HG02610 (cell line): Measurements from ENCODE around the gene FDXACB1.
A peak's percentile ranks its signal among the peaks of the same experiment; 100 is the strongest.
"Not testable (repeated sequence)": the region's sequence is repeated elsewhere in the genome, so short reads cannot be mapped to it uniquely, and the experiment has no call there.

Experiments used
- ATAC-seq: cut with Tn5 transposase; IDR thresholded peaks from one replicate; pipeline ENCODE4 v1.9.1; 2021; ENCODE audit warnings: mild to moderate bottlenecking, moderate library complexity; ENCODE audit not compliant: unreplicated experiment

The FDXACB1 gene

DNA sequence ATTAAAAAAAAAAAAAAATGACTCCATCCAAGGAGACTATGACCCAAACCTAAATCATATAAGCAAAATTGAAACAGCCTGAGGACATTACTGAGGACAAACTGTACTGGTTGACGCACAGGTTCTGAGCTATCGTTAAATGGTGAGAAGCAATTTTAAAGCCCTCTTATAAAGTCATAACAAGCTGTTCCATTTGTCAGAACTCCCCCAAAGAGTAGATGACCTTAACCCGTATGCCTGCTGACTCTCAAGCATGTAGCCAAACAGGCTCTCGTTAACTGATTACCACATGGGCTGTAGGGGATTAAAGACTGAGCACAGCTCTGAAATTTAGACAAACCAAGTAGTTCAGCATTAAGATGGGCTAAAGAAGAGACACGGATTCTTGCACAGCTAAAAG, 30.4 kb upstream of the FDXACB1 start:
- no peak for ATAC-seq

DNA sequence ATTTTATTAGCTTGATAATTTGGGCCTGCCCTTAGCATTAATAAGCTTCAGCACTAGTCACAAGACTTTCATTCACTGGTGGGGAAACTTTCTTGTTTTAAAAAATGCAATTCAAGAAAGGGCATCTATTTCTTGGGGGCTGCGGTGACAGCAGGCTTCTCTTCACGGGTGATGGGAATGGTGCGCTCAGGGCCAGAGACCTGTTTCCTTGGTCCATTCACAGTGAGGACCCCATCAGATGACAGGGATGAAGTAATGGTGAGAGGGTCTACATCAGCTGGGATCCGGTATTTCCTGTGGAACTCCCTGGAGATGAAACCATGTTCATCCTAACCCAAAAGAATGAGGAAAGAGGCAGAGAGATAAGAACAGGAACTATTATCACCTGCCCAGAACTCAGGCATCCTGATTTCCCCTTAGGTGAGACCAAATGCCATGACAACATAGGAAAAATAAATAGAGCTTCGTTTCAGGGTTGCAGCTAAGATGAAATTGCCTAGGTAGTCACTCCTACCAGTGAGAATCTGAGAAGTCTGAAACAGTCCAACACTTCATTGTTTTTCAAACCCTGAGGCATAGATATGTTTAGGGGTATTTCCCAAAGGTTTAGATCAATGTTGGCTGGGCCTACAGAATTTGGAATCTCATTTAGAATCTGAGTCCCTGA, 29.8 kb upstream of the FDXACB1 start:
- ATAC-seq = no peak

GRCh38 chr11:111906680-111907079, 27.7 kb upstream of the FDXACB1 start:
- ATAC-seq = no peak

DNA sequence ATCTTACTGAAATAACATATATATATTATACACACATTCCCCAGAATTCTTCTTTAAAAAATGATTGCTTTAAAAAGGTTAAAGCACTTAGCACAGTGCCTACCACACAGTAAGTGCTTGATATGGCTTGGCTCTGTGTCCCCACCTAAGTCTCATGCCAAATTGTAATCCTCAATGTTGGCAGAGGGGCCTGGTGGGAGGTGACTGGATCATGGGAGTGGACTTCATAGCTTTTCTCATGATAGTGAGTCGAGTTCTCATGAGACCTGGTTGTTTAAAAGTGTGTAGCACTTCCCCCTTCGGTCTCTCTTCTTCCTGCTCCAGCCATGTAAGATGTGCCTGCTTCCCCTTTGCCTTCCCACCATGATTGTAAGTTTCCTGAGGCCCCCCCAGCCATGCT, 26.4 kb upstream of the FDXACB1 start:
- ATAC-seq = no peak

- no peak for ATAC-seq
These were observed 7.9 kb upstream of the FDXACB1 start for GRCh38 chr11:111886844-111887243.

DNA sequence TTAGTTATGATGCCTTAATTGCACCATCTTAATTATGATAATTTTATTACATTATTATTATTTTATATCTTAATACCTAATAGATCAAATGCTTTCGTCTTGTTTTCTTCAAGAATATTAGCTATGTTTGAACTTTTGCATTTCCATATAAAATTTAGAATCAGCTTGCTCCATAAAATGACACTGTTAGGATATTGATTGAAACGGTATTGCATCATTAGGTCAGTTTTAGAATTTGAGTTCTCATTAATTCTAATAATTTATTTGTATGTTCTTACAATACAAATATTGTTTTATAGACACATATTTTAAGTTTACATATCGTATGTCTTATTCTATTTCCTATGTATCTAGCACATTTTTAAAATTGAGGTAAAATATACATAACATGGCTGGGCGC, 7.1 kb upstream of the FDXACB1 start:
- ATAC-seq = no peak

DNA sequence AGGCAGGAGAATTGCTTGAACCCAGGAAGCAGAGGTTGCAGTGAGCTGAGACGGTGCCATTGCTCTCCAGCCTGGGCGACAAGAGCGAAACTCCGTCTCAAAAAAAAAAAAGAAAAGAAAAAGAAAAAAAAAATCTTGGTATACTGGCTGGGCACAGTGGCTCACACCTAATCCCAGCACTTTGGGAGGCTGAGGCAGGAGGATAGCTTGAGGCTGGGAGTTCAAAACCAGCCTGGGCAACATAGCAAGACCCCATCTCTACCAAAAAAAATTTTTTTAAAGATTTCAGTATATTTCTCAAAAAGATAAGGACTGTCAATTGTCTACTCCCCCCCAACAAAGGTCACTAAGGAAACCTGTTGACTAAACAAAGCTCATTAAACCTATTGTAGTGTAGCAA, 6.1 kb upstream of the FDXACB1 start:
- not testable (repeated sequence) for ATAC-seq

GRCh38 chr11:111882202-111882601, 3.2 kb upstream of the FDXACB1 start:
- no peak for ATAC-seq

DNA sequence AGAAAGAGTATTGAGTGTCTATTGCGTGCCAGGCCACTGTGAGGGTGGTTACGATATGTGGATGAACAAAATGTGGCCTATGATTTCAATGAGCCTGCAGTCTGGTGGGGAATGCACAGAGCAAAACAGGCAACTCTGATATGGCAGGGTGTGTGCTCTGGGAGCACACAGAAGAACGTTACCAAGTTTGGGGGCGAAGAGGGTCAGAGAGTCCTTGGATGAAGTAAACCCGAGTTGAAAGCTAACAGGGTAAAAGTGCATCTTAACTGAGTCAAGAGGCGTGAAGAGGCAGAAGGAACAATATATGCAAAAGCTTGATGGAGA, 634 bp upstream of the FDXACB1 start:
- no peak for ATAC-seq

DNA sequence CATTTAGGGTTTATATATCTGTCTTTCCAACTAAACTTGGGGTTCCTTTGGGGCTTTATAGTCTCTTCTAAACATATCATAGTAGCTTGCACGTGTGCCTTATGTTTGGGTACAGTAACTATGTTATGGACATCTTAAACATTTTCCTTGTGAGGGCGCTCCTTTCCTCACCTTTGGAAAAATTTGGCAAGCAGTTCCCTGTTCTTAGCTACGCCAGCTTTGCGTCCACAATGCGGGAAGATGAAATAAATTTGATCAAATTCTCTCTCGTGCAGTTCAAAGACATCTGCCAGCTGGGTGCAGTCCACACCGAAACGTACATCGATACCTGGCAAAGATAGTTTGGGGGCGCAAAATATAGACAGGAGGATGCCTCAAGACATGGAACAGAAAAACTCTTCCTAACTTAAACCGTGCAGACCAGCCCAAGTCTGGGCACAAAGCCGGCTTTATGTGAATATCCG, 548 bp downstream of the FDXACB1 start:
- ATAC-seq = peak; percentile 2

DNA sequence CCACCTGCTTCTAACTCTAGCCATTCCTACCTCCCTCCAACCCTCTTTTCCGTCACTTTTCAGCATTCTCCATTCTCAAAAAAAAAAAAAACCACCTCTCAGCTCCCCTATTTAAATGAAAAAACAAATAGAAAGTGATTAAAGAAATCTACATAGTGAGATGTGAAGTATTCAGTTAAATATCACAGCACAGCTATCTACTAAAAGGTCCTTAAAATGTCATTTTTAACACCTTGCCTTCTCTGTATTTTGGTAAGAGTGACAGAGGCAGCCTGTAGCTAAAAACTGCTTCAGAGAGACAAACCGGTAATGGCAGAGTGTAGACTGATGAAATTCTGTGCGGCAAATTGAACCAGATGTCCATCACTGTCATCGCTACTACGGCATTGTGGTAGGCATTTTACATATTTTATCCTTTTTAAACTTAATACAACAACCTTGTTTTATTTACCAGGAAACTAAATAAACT, 7.2 kb downstream of the FDXACB1 start:
- ATAC-seq = no peak

GRCh38 chr11:111870886-111871692, 7.9 kb downstream of the FDXACB1 start, which contains the start of gene ALG9:
Gene ALG9 (minus strand): TSS chr11:111871581. CDS start chr11:111871482, 99 bp downstream.
- peak; percentile 88 for ATAC-seq

DNA sequence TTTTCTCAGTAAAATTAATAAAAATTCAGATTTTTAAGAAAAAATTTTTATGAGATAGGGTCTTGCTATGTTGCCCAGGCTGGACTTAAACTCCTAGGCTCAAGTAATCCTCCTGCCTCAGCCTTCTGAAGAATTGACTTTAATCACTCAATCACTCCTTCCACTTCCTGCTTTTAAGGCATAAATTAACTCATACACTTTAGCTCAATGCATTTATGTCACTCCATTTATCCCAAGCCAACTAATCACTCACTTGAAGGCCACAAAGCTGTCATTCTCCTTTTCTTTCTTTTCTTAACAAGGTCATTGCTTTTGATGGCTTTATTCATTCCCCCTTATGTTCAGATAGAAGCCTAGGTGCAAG, 8.5 kb downstream of the FDXACB1 start:
- peak; percentile 24 for ATAC-seq

- no peak for ATAC-seq
These were observed 8.9 kb downstream of the FDXACB1 start for GRCh38 chr11:111870113-111870512.

DNA sequence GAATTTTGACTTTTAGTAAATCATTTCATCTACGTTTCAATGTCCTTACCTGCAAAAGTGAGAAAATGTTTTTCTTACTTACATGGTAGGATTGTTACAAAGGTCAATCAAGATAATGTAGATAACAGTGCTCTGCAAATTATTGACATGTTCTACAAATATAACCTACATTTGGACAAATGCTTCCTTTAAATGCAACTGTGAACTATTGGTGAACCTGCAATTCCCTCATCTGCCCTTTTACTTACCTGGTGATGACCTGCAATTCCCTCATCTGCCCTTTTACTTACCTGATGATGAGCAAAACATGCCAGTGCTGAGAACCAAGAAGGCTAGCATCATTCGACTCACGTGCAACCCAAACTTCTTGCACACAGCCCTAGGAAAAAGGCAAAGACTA, 18.7 kb downstream of the FDXACB1 start:
- ATAC-seq = no peak

DNA sequence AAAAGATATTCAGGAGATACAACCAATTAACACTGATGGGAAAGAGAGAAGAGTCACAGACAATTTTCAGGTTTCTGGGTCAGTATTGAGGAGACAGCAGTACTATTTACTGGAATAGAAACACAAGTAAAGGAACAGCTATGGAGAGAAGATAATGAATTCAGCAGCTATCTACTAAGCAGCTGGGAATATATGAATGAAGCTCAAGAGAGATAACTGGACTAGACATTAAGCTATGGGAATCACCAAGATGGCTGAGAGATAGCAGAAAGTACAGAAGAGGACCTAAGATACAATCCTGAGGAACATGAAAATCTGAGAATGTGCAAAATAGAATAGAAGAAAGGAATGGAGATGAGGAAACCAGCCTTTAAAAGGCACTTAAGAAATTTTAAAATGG, 23.5 kb downstream of the FDXACB1 start:
- ATAC-seq = no peak

DNA sequence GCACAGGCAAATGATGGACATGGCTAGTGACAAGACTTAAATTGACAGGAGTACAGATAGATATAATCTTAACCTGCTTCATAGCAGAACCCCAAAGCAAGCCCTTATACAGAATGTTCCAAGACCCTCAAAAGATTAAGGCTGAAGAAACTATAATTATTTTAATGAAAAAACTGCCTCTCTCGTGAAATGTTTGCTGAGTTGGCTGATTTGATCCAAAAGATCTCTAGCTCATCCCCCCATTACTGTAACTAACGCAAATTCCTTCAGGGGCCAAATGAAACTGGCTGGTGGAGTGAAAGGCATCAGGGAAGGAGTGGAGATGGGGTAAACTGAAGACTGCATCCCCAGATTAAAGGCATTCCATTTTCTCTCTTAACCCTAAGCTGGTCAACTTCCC, 26.9 kb downstream of the FDXACB1 start:
- ATAC-seq = no peak

DNA sequence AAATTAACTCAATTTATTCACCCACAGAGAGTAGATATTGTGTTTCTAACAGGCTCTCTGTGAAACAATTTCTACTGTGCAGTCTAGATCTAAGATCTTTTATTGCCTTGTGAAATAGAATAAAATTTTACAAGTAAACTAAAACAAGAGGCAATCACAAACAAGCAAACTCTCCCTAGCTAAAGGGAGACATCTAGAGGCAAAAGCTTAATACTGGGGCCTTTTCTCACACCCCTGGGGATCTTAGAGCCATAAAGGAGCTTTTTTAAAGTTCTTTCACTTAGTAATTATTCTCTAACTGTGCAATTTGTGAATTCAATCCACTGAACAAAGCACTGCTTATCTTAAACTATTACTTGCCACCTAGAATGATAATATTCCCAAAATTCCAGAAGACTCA, 27.3 kb downstream of the FDXACB1 start:
- ATAC-seq = no peak

- no peak for ATAC-seq
These were observed 27.9 kb downstream of the FDXACB1 start for GRCh38 chr11:111851067-111851466.

- no peak for ATAC-seq
These were observed 29.3 kb downstream of the FDXACB1 start for GRCh38 chr11:111849631-111850030.

GRCh38 chr11:111846636-111847035, 32.3 kb downstream of the FDXACB1 start:
- no peak for ATAC-seq

DNA sequence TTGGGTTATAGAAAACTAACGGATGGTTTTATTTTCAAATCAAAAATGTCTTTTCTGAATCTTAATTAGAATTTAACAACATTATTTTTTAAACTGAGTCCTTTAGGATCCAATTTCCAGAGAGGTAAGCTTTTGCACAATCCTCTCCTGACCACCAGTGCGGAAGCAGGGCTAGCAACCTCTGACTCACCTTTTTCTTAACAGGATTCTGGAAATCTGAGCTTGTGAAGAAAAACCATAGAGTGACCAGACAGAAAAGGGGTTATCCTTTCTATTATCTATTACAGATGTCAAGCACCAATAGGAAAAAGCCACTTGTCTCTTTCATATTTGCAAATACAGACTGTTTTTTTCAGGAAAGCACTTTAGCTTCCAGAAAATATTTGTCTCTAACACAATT, 32.9 kb downstream of the FDXACB1 start:
- no peak for ATAC-seq
